SU-DHL-6 (cell line): Measurements from ENCODE around the gene GABRB1.

Experiments
- H2AFZ ChIP-seq: fragments of 200-600 bp; sonication (generic); 2 replicates; pipeline ENCODE4 v1.6.1; 2014; ENCODE audit warnings: low read depth, mild to moderate bottlenecking, moderate library complexity, mixed read lengths, antibody characterized with exemption, low read length; ENCODE audit not compliant: severe bottlenecking
- H3F3A ChIP-seq: fragments of 200-600 bp; shearing (Covaris generic); 2 replicates; pipeline ENCODE4 v1.6.0; 2016; ENCODE audit warnings: antibody characterized with exemption, mild to moderate bottlenecking; ENCODE audit not compliant: insufficient read depth
- H3K27ac ChIP-seq: fragments of 200-600 bp; sonication (generic); 2 replicates; pipeline ENCODE4 v1.5.1; 2016; ENCODE audit warnings: low read depth, mild to moderate bottlenecking, low read length, moderate library complexity, mixed read lengths
- H3K27me3 ChIP-seq: fragments of 200-600 bp; sonication (generic), shearing (Covaris generic); 2 replicates; pipeline ENCODE4 v1.6.0; 2014; ENCODE audit warnings: mild to moderate bottlenecking, low read length
- H3K36me3 ChIP-seq: fragments of 200-600 bp; sonication (generic); 2 replicates; pipeline ENCODE4 v1.6.1; 2014; ENCODE audit warnings: mild to moderate bottlenecking, low read length, mixed read lengths
- H3K4me2 ChIP-seq: fragments of 300-600, 200-600 bp; shearing (Covaris generic), sonication (generic); 2 replicates; pipeline ENCODE4 v1.6.0; 2014; ENCODE audit warnings: low read length, low read depth, mild to moderate bottlenecking; ENCODE audit not compliant: poor library complexity, severe bottlenecking
- H3K4me3 ChIP-seq: fragments of 200-600 bp; sonication (generic); 2 replicates; pipeline ENCODE4 v1.5.1; 2014; ENCODE audit warnings: antibody characterized with exemption, low read length, mild to moderate bottlenecking, mixed read lengths; ENCODE audit not compliant: insufficient read depth, poor library complexity, severe bottlenecking
- H3K79me2 ChIP-seq: fragments of 200-600 bp; sonication (generic); 2 replicates; pipeline ENCODE4 v1.6.1; 2014; ENCODE audit warnings: mild to moderate bottlenecking, low read length, moderate library complexity; ENCODE audit not compliant: insufficient read depth
- H3K9ac ChIP-seq: fragments of 200-600 bp; sonication (generic); 2 replicates; pipeline ENCODE4 v1.7.0; 2014; ENCODE audit warnings: mild to moderate bottlenecking, low read length
- H3K9me2 ChIP-seq: fragments of 200-600 bp; sonication (generic); replicated peaks from 2 replicates; pipeline ENCODE4 v1.6.1; 2014; ENCODE audit warnings: low read length; ENCODE audit not compliant: insufficient read depth
- H3K9me3 ChIP-seq: fragments of 200-600 bp; sonication (generic); 2 replicates; pipeline ENCODE4 v1.6.1; 2014; ENCODE audit warnings: low read length, mixed read lengths; ENCODE audit not compliant: insufficient read depth
- H4K20me1 ChIP-seq: fragments of 200-600 bp; sonication (generic); 2 replicates; pipeline ENCODE4 v1.6.1; 2014; ENCODE audit warnings: low read depth, mild to moderate bottlenecking, antibody characterized with exemption, low read length, moderate library complexity, mixed read lengths
- CTCF ChIP-seq: fragments of 200-600 bp; sonication (generic); IDR thresholded peaks from one replicate; pipeline ENCODE4 v1.5.1; 2017; ENCODE audit warnings: antibody characterized with exemption, mild to moderate bottlenecking, low read length, moderate library complexity; ENCODE audit not compliant: insufficient read depth, poor library complexity, severe bottlenecking
- EZH2phosphoT487 ChIP-seq: fragments of 200-600 bp; sonication (generic), shearing (Covaris generic); conservative IDR thresholded peaks from 2 replicates; pipeline ENCODE4 v1.6.1; 2018; ENCODE audit warnings: mild to moderate bottlenecking, antibody characterized with exemption, low read length, moderate library complexity, mixed read lengths

The GABRB1 gene

GRCh38 chr4:47143261-47143660, 111.9 kb downstream of the GABRB1 start:
- no peak for TF ChIP-seq CTCF
- no peak for TF ChIP-seq EZH2phosphoT487
- no peak overlapping the region for H3K4me2 ChIP-seq
- no peaks in the 10 kb centered on the region for H3K9me2 ChIP-seq
- H3K9me3 ChIP-seq = no peaks in the 10 kb centered on the region
- H2AFZ ChIP-seq = no peak overlapping the region
- no peak overlapping the region for H3K27ac ChIP-seq
- H3K27me3 ChIP-seq = no peaks in the 10 kb centered on the region
- H3F3A ChIP-seq = no peaks in the 10 kb centered on the region
- H3K9ac ChIP-seq = no peak overlapping the region
- H3K36me3 ChIP-seq = no peaks in the 10 kb centered on the region
- no peak overlapping the region for H3K4me3 ChIP-seq
- no peaks in the 10 kb centered on the region for H3K79me2 ChIP-seq
- no peaks in the 10 kb centered on the region for H4K20me1 ChIP-seq

- Histone ChIP-seq H3K4me2 (no peak overlapping the region), H3K27me3 (no peaks in the 10 kb centered on the region; the same call in 1 of the 2 replicates), H4K20me1 (no peaks in the 10 kb centered on the region), H2AFZ (no peak overlapping the region), H3F3A (no peaks in the 10 kb centered on the region), H3K9ac (no peak overlapping the region), H3K79me2 (no peaks in the 10 kb centered on the region), H3K4me3 (no peak overlapping the region), H3K9me2 (no peaks in the 10 kb centered on the region), H3K27ac (no peak overlapping the region), H3K36me3 (no peaks in the 10 kb centered on the region), H3K9me3 (no peaks in the 10 kb centered on the region)
- TF ChIP-seq EZH2phosphoT487 (no peak), CTCF (no peak)
Observed at GRCh38 chr4:47145630-47146029, 114.3 kb downstream of the GABRB1 start.

GRCh38 chr4:47154816-47155370, 123.5 kb downstream of the GABRB1 start:
- H3K79me2 ChIP-seq = no peaks in the 10 kb centered on the region
- H3K9me3 ChIP-seq = no peaks in the 10 kb centered on the region
- H3K36me3 ChIP-seq = no peaks in the 10 kb centered on the region
- no peaks in the 10 kb centered on the region for H3F3A ChIP-seq
- no peak overlapping the region for H3K27ac ChIP-seq
- H3K27me3 ChIP-seq = no peaks in the 10 kb centered on the region
- no peaks in the 10 kb centered on the region for H4K20me1 ChIP-seq
- no peaks in the 10 kb centered on the region for H3K9me2 ChIP-seq
- H3K4me2 ChIP-seq = no peak overlapping the region
- H3K4me3 ChIP-seq = no peak overlapping the region
- TF ChIP-seq CTCF (no peak), EZH2phosphoT487 (no peak)
- H3K9ac ChIP-seq = no peak overlapping the region
- no peak overlapping the region for H2AFZ ChIP-seq

GRCh38 chr4:47155919-47156318, 124.6 kb downstream of the GABRB1 start:
- Histone ChIP-seq H3K79me2 (no peaks in the 10 kb centered on the region), H3K9me2 (no peaks in the 10 kb centered on the region), H3K9me3 (no peaks in the 10 kb centered on the region), H4K20me1 (no peaks in the 10 kb centered on the region), H3F3A (no peaks in the 10 kb centered on the region), H2AFZ (no peak overlapping the region), H3K4me3 (no peak overlapping the region), H3K4me2 (no peak overlapping the region), H3K27ac (no peak overlapping the region), H3K27me3 (no peaks in the 10 kb centered on the region), H3K36me3 (no peaks in the 10 kb centered on the region), H3K9ac (no peak overlapping the region)
- TF ChIP-seq CTCF (no peak), EZH2phosphoT487 (no peak)
